Measurements from ENCODE around the gene DNAJC11.

DNAJC11 gene

GRCh38 chr1:6587261-6588005 is 114.2 kb downstream of the DNAJC11 start:
- H3K4me3 ChIP-seq (ENCODE audit: low read depth, low read length): no peak overlapping the region
- TF ChIP-seq POLR2A (IDR thresholded peaks at IDR 0.05; ENCODE audit: extremely low read depth, insufficient read length) (no peak), MAX (IDR thresholded peaks at IDR 0.05; ENCODE audit: low read depth, low read length) (no peak), MYC (IDR thresholded peaks at IDR 0.05; ENCODE audit: low read depth, low read length) (no peak)
- TF ChIP-seq, protein P1, sequence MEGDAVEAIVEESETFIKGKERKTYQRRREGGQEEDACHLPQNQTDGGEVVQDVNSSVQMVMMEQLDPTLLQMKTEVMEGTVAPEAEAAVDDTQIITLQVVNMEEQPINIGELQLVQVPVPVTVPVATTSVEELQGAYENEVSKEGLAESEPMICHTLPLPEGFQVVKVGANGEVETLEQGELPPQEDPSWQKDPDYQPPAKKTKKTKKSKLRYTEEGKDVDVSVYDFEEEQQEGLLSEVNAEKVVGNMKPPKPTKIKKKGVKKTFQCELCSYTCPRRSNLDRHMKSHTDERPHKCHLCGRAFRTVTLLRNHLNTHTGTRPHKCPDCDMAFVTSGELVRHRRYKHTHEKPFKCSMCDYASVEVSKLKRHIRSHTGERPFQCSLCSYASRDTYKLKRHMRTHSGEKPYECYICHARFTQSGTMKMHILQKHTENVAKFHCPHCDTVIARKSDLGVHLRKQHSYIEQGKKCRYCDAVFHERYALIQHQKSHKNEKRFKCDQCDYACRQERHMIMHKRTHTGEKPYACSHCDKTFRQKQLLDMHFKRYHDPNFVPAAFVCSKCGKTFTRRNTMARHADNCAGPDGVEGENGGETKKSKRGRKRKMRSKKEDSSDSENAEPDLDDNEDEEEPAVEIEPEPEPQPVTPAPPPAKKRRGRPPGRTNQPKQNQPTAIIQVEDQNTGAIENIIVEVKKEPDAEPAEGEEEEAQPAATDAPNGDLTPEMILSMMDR (IDR thresholded peaks at IDR 0.05; ENCODE audit: low read depth, low read length): no peak
- DNase-seq (ENCODE audit: low read depth): no peak

GRCh38 chr1:6586404-6586816 is 115.2 kb downstream of the DNAJC11 start:
- H3K4me3 ChIP-seq (ENCODE audit: low read depth, low read length): no peak overlapping the region
- TF ChIP-seq POLR2A (IDR thresholded peaks at IDR 0.05; ENCODE audit: extremely low read depth, insufficient read length): no peak
- no peak for TF ChIP-seq MAX (IDR thresholded peaks at IDR 0.05; ENCODE audit: low read depth, low read length)
- TF ChIP-seq MYC (IDR thresholded peaks at IDR 0.05; ENCODE audit: low read depth, low read length): no peak
- TF ChIP-seq, protein P1 (IDR thresholded peaks at IDR 0.05; ENCODE audit: low read depth, low read length): no peak
- DNase-seq (ENCODE audit: low read depth): no peak

DNA sequence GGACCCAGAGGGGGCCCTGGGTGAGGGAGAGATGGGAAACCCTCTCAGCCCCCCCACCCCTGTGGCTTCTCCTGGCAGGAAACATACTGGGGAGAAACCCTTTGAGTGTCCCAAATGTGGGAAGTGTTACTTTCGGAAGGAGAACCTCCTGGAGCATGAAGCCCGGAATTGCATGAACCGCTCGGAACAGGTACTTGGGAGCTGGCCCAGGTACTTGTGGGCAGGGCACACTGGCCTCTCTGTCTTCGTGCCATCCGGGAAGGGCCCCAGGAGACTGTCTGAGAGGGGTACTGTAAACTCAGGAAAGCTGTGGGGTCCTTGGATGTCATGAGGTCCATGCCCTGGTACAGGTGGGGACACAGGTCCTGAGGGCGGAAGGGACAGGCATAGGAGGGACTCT is 115.8 kb downstream of the DNAJC11 start:
- no peak for DNase-seq (ENCODE audit: low read depth)
- TF ChIP-seq, protein P1 (IDR thresholded peaks at IDR 0.05; ENCODE audit: low read depth, low read length): no peak
- TF ChIP-seq MAX (IDR thresholded peaks at IDR 0.05; ENCODE audit: low read depth, low read length) (no peak), MYC (IDR thresholded peaks at IDR 0.05; ENCODE audit: low read depth, low read length) (no peak), POLR2A (IDR thresholded peaks at IDR 0.05; ENCODE audit: extremely low read depth, insufficient read length) (no peak)
- no peak overlapping the region for H3K4me3 ChIP-seq (ENCODE audit: low read depth, low read length)

- no peak for DNase-seq (ENCODE audit: low read depth)
- no peak overlapping the region for H3K4me3 ChIP-seq (ENCODE audit: low read depth, low read length)
- no peak for TF ChIP-seq MAX (IDR thresholded peaks at IDR 0.05; ENCODE audit: low read depth, low read length)
- no peak for TF ChIP-seq MYC (IDR thresholded peaks at IDR 0.05; ENCODE audit: low read depth, low read length)
- TF ChIP-seq, protein P1 (IDR thresholded peaks at IDR 0.05; ENCODE audit: low read depth, low read length): no peak
- TF ChIP-seq POLR2A (IDR thresholded peaks at IDR 0.05; ENCODE audit: extremely low read depth, insufficient read length): no peak
Observed at GRCh38 chr1:6585081-6585722, 116.4 kb downstream of the DNAJC11 start.

Data from NB4 (cell line).